ENCODE measurements around the gene ABLIM1.

The ABLIM1 gene

GRCh38 chr10:114547056-114547455 lies 111.0 kb downstream of the ABLIM1 start:
- peaks cover 0 to 16% (median 13%) of the 10 kb centered on the region in 4 donors for H3K4me1 ChIP-seq
- intact Hi-C loops (cut with DNase I; ENCODE audit: low total_unique reads): no loop called here

GRCh38 chr10:114545819-114546218 lies 112.3 kb downstream of the ABLIM1 start:
- Histone ChIP-seq H3K27ac (no peak overlapping the region), H3K4me1 (peaks cover 0 to 4% (median 2%) of the 10 kb centered on the region in 4 donors), H3K27me3 (no peaks in the 10 kb centered on the region), H3K36me3 (peaks cover 0 to 7% (median 0%) of the 10 kb centered on the region in 3 donors), H3K9me3 (no peaks in the 10 kb centered on the region), H3K4me3 (no peak overlapping the region)
- intact Hi-C loops (cut with DNase I; ENCODE audit: low total_unique reads): no loop called here
- DNase-seq: no peak
- no peak for TF ChIP-seq CTCF (IDR thresholded peaks at IDR 0.05)

More at GRCh38 chr10:114547056-114547455, 111.0 kb downstream of the ABLIM1 start:
- H3K9me3 ChIP-seq: no peaks in the 10 kb centered on the region
- DNase-seq: no peak
- no peak for TF ChIP-seq CTCF (IDR thresholded peaks at IDR 0.05)
- no peaks in the 10 kb centered on the region for H3K27me3 ChIP-seq
- peaks cover 0 to 7% (median 0%) of the 10 kb centered on the region in 3 donors for H3K36me3 ChIP-seq
- no peak overlapping the region for H3K27ac ChIP-seq
- H3K4me3 ChIP-seq: no peak overlapping the region

- Histone ChIP-seq H3K27ac (no peak overlapping the region), H3K4me1 (peaks cover 0 to 4% (median 1%) of the 10 kb centered on the region in 4 donors), H3K4me3 (no peak overlapping the region), H3K9me3 (no peaks in the 10 kb centered on the region), H3K27me3 (no peaks in the 10 kb centered on the region), H3K36me3 (peaks cover 0 to 13% (median 0%) of the 10 kb centered on the region in 3 donors)
- intact Hi-C loops (cut with DNase I; ENCODE audit: low total_unique reads): no loop called here
- DNase-seq: no peak
- no peak for TF ChIP-seq CTCF (IDR thresholded peaks at IDR 0.05)
Measured at GRCh38 chr10:114545071-114545470, 113.0 kb downstream of the ABLIM1 start.

GRCh38 chr10:114544045-114544659 lies 113.9 kb downstream of the ABLIM1 start:
- no peaks in the 10 kb centered on the region for H3K9me3 ChIP-seq
- DNase-seq: no peak
- no peak overlapping the region for H3K4me3 ChIP-seq
- intact Hi-C loops (cut with DNase I; ENCODE audit: low total_unique reads): no loop called here
- no peaks in the 10 kb centered on the region for H3K27me3 ChIP-seq
- peaks cover 0 to 4% (median 1%) of the 10 kb centered on the region in 4 donors for H3K4me1 ChIP-seq
- H3K27ac ChIP-seq: no peak overlapping the region
- no peak for TF ChIP-seq CTCF (IDR thresholded peaks at IDR 0.05)
- peaks cover 0 to 13% (median 0%) of the 10 kb centered on the region in 3 donors for H3K36me3 ChIP-seq

- DNase-seq: no peak
- peaks cover 0 to 13% (median 0%) of the 10 kb centered on the region in 3 donors for H3K36me3 ChIP-seq
- H3K27ac ChIP-seq: no peak overlapping the region
- H3K4me3 ChIP-seq: no peak overlapping the region
- no peak for TF ChIP-seq CTCF (IDR thresholded peaks at IDR 0.05)
- H3K4me1 ChIP-seq: peaks cover 0 to 7% (median 1%) of the 10 kb centered on the region in 4 donors
- no peaks in the 10 kb centered on the region for H3K27me3 ChIP-seq
- intact Hi-C loops (cut with DNase I; ENCODE audit: low total_unique reads): no loop called here
- no peaks in the 10 kb centered on the region for H3K9me3 ChIP-seq
Measured at GRCh38 chr10:114543456-114543855, 114.6 kb downstream of the ABLIM1 start.

All from tibial artery (tissue), 4 donors.